Mesendoderm (in vitro differentiated cells): ENCODE results near the gene ITPR2.

Source experiments
- DNase-seq: peaks from one replicate; pipeline ENCODE4 v3.0.0; 2013
- H2AK5ac ChIP-seq: 2 replicates; pipeline ENCODE4 v1.6.1; 2013; ENCODE audit warnings: low read length, inconsistent platforms
- H2BK120ac ChIP-seq: 2 replicates; pipeline ENCODE4 v1.6.1; 2013; ENCODE audit warnings: low read depth, mild to moderate bottlenecking, low read length, moderate library complexity, mixed read lengths
- H2BK15ac ChIP-seq: replicated peaks from 2 replicates; pipeline ENCODE4 v1.6.1; 2013; ENCODE audit warnings: low read depth, mild to moderate bottlenecking, moderate library complexity
- H2BK5ac ChIP-seq: 2 replicates; pipeline ENCODE4 v1.6.1; 2013; ENCODE audit warnings: low read length, inconsistent platforms
- H3K18ac ChIP-seq: 2 replicates; pipeline ENCODE4 v1.6.1; 2013; ENCODE audit warnings: mild to moderate bottlenecking, low read length, mixed read lengths
- H3K23ac ChIP-seq: one replicate; pipeline ENCODE4 v1.6.1; 2013; ENCODE audit warnings: low read length
- H3K27ac ChIP-seq: 2 replicates; pipeline ENCODE4 v1.5.1; 2013; ENCODE audit warnings: low read depth, mild to moderate bottlenecking, inconsistent platforms, low read length, moderate library complexity
- H3K27me3 ChIP-seq: 2 replicates; pipeline ENCODE4 v1.6.1; 2013; ENCODE audit warnings: low read length, control low read depth, mild to moderate bottlenecking, inconsistent platforms; ENCODE audit not compliant: insufficient read depth, poor library complexity
- H3K36me3 ChIP-seq: 2 replicates; pipeline ENCODE4 v1.6.1; 2013; ENCODE audit warnings: low read length, inconsistent platforms; ENCODE audit not compliant: control insufficient read depth, insufficient read depth
- H3K4ac ChIP-seq: one replicate; pipeline ENCODE4 v1.6.1; 2013; ENCODE audit warnings: low read depth, mild to moderate bottlenecking, low read length, moderate library complexity
- H3K4me1 ChIP-seq: 2 replicates; pipeline ENCODE4 v1.6.1; 2013; ENCODE audit warnings: low read depth, low read length, inconsistent platforms; ENCODE audit not compliant: control insufficient read depth
- H3K4me2 ChIP-seq: 2 replicates; pipeline ENCODE4 v1.6.1; 2013; ENCODE audit warnings: low read length
- H3K4me3 ChIP-seq: 2 replicates; pipeline ENCODE4 v1.5.1; 2013; ENCODE audit warnings: mild to moderate bottlenecking, low read length
- H3K56ac ChIP-seq: one replicate; pipeline ENCODE4 v1.6.1; 2013; ENCODE audit warnings: low read length
- H3K79me1 ChIP-seq: 2 replicates; pipeline ENCODE4 v1.6.1; 2013; ENCODE audit warnings: low read length, inconsistent platforms
- H3K79me2 ChIP-seq: 2 replicates; pipeline ENCODE4 v1.6.1; 2013; ENCODE audit warnings: mild to moderate bottlenecking, low read length; ENCODE audit not compliant: control insufficient read depth, insufficient read depth
- H3K9ac ChIP-seq: 2 replicates; pipeline ENCODE4 v1.6.1; 2013; ENCODE audit warnings: low read length, inconsistent platforms
- H4K5ac ChIP-seq: one replicate; pipeline ENCODE4 v1.6.1; 2013; ENCODE audit warnings: low read length
- H4K8ac ChIP-seq: one replicate; pipeline ENCODE4 v1.6.1; 2013; ENCODE audit warnings: low read depth, mild to moderate bottlenecking, control low read depth, low read length, moderate library complexity
- WGBS: extraction: QIAGEN DNeasy Blood & Tissue Kit; methylation state at CpG from one replicate; pipeline ENCODE4 v1.1.7; 2013; ENCODE audit warnings: low lambda C conversion rate, missing lambda C conversion rate; ENCODE audit not compliant: insufficient coverage; ENCODE audit errors: extremely low coverage; 5-methylcytosine and 5-hydroxymethylcytosine counted together

ITPR2 gene

GRCh38 chr12:26346736-26347135 is 486.3 kb downstream of the ITPR2 start:
- H2BK5ac ChIP-seq, result no peak overlapping the region

DNA sequence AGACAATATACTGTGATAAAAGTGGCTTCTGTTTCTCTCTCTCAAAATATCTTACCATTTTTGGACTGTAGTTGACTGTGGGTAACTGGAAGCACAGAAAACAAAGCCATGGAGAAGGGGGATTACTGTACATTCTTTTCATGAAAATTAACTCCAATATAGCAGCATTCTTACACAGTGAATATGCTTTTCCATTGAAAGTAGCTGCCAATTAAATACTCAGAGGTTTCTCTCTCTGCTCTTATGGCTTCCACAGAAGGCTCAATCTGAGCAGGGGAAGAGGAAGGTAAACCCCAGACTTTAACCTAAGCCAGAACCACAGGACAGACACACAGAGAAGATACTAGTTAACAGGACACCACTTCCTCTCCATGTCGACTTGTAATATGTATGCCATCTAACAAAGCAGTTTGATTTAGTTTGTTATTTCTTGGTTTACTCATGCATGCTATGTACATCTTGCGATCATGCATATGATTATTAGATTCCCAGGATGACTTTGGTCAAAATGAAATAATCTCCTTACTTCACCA is 487.5 kb downstream of the ITPR2 start:
- Histone ChIP-seq H3K27ac (no peak overlapping the region), H3K9ac (no peak overlapping the region), H3K4me2 (no peak overlapping the region), H3K56ac (no peak overlapping the region), H3K4me1 (no peaks in the 10 kb centered on the region), H3K18ac (no peak overlapping the region), H4K8ac (no peak overlapping the region), H2BK5ac (no peak overlapping the region), H3K36me3 (no peaks in the 10 kb centered on the region), H3K79me1 (no peaks in the 10 kb centered on the region), H2AK5ac (no peak overlapping the region), H2BK120ac (no peak overlapping the region), H4K5ac (no peak overlapping the region), H3K4me3 (no peak overlapping the region), H3K27me3 (no peaks in the 10 kb centered on the region), H2BK15ac (no peak overlapping the region), H3K4ac (no peak overlapping the region), H3K23ac (no peak overlapping the region), H3K79me2 (no peaks in the 10 kb centered on the region)
- WGBS, result no CpG with 5 or more reads among the region's 2 CpGs
- DNase-seq, result no peak

More at GRCh38 chr12:26346736-26347135, 486.3 kb downstream of the ITPR2 start:
- WGBS, result no CpG with 5 or more reads among the region's 3 CpGs
- no peak overlapping the region for H4K5ac ChIP-seq
- peak; percentile 16 for DNase-seq
- H3K4me3 ChIP-seq, result no peak overlapping the region
- H3K56ac ChIP-seq, result no peak overlapping the region
- no peak overlapping the region for H3K9ac ChIP-seq
- H3K4me1 ChIP-seq, result no peaks in the 10 kb centered on the region
- H3K27me3 ChIP-seq, result no peaks in the 10 kb centered on the region
- H3K27ac ChIP-seq, result no peak overlapping the region
- H3K79me2 ChIP-seq, result no peaks in the 10 kb centered on the region
- H3K18ac ChIP-seq, result no peak overlapping the region
- H2BK120ac ChIP-seq, result no peak overlapping the region
- H2AK5ac ChIP-seq, result no peak overlapping the region
- no peaks in the 10 kb centered on the region for H3K79me1 ChIP-seq
- H3K23ac ChIP-seq, result no peak overlapping the region
- no peak overlapping the region for H3K4me2 ChIP-seq
- no peak overlapping the region for H4K8ac ChIP-seq
- no peak overlapping the region for H3K4ac ChIP-seq
- no peak overlapping the region for H2BK15ac ChIP-seq
- no peaks in the 10 kb centered on the region for H3K36me3 ChIP-seq

DNA sequence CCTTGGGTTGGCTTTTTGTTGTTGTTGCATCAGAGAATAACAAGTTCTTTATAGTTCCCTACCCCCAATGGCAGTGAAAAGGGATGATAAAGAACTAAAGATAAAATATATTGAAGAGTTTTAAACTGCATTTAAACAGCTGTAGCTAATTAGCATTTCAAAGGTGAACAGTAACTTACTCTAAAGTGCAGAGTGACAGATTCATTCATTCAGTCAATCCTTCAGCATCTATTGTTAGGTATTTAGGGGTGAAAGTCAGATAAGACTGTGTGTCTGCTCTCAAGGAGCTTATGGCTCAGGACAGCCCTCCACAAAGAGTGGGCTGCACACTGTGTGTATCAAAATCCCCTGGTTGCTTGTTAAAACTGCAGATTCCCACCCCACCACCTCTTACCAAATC is 491.5 kb downstream of the ITPR2 start:
- Histone ChIP-seq H4K8ac (no peak overlapping the region), H3K79me2 (no peaks in the 10 kb centered on the region), H2BK15ac (no peak overlapping the region), H2AK5ac (no peak overlapping the region), H4K5ac (no peak overlapping the region), H2BK120ac (no peak overlapping the region), H2BK5ac (no peak overlapping the region), H3K79me1 (no peaks in the 10 kb centered on the region), H3K4me2 (no peak overlapping the region), H3K4me1 (no peaks in the 10 kb centered on the region), H3K4ac (no peak overlapping the region), H3K4me3 (no peak overlapping the region), H3K36me3 (no peaks in the 10 kb centered on the region), H3K9ac (no peak overlapping the region), H3K23ac (no peak overlapping the region), H3K27ac (no peak overlapping the region), H3K27me3 (no peaks in the 10 kb centered on the region), H3K56ac (no peak overlapping the region), H3K18ac (no peak overlapping the region)
- no peak for DNase-seq

GRCh38 chr12:26340649-26341048 is 492.3 kb downstream of the ITPR2 start:
- Histone ChIP-seq H3K27me3 (no peaks in the 10 kb centered on the region), H3K23ac (no peak overlapping the region), H2AK5ac (no peak overlapping the region), H2BK15ac (no peak overlapping the region), H2BK5ac (no peak overlapping the region), H3K27ac (no peak overlapping the region), H3K4me3 (no peak overlapping the region), H4K8ac (no peak overlapping the region), H3K79me1 (no peaks in the 10 kb centered on the region), H4K5ac (no peak overlapping the region), H3K56ac (no peak overlapping the region), H3K18ac (no peak overlapping the region), H3K4me2 (no peak overlapping the region), H3K4ac (no peak overlapping the region), H3K36me3 (no peaks in the 10 kb centered on the region), H3K79me2 (no peaks in the 10 kb centered on the region), H3K4me1 (no peaks in the 10 kb centered on the region), H3K9ac (no peak overlapping the region), H2BK120ac (no peak overlapping the region)
- WGBS, result no CpG with 5 or more reads among the region's 1 CpG
- no peak for DNase-seq

DNA sequence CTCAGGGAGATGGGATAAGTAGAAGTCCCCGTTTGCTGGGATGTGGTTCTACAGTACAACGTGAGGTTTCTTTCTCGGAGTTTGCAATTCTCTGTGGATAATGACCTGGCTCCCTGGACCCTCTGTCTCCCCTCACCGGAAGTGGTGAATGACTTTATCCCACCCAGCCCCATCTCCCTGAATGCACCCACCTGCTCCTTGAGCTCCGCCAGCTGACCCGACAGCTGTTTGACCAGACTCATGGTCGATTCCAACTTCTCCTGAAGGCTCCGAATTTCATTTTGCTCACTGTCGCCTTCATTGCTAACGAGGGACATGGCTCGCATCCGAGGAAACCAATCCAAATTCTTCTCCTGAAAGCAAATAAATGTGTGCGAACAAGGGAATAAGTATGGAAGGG is 493.0 kb downstream of the ITPR2 start:
- H3K4me2 ChIP-seq, result no peak overlapping the region
- no peak overlapping the region for H3K56ac ChIP-seq
- H3K27me3 ChIP-seq, result no peaks in the 10 kb centered on the region
- no peak overlapping the region for H3K27ac ChIP-seq
- no peak overlapping the region for H3K9ac ChIP-seq
- H3K4me1 ChIP-seq, result no peaks in the 10 kb centered on the region
- H3K4ac ChIP-seq, result no peak overlapping the region
- no peaks in the 10 kb centered on the region for H3K79me1 ChIP-seq
- H4K5ac ChIP-seq, result no peak overlapping the region
- H2BK15ac ChIP-seq, result no peak overlapping the region
- no peak overlapping the region for H3K18ac ChIP-seq
- no peak overlapping the region for H3K4me3 ChIP-seq
- H3K36me3 ChIP-seq, result no peaks in the 10 kb centered on the region
- H3K79me2 ChIP-seq, result no peaks in the 10 kb centered on the region
- no peak overlapping the region for H3K23ac ChIP-seq
- WGBS, result no CpG with 5 or more reads among the region's 13 CpGs
- H2AK5ac ChIP-seq, result no peak overlapping the region
- H4K8ac ChIP-seq, result no peak overlapping the region
- H2BK120ac ChIP-seq, result no peak overlapping the region
- H2BK5ac ChIP-seq, result no peak overlapping the region
- no peak for DNase-seq
